GM23338 (cell line): ENCODE measurements around the gene PHOSPHO1. TPM values are rescaled to one million over a fixed set of nuclear protein-coding genes. Genes with fewer than 3 reads are reported as not detected.

Source experiments
- ATAC-seq: fragments of 200-7000 bp; cut with Tn5 transposase; 3 replicates; pipeline ENCODE4 v1.9.1; 2020
- DNase-seq: peaks from one replicate; pipeline ENCODE4 v3.0.0-alpha.2; 2015; ENCODE audit warnings: low spot score
- H2AFZ ChIP-seq: fragments of 200-600 bp; sonication (generic); 2 replicates; pipeline ENCODE4 v1.8.0; 2016; ENCODE audit warnings: antibody characterized with exemption, mild to moderate bottlenecking, moderate library complexity
- H3F3A ChIP-seq: fragments of 200-600 bp; sonication (generic); replicated peaks from 2 replicates; pipeline ENCODE4 v1.8.0; 2017; ENCODE audit warnings: antibody characterized with exemption, mixed run types, low read depth
- H3K27ac ChIP-seq: fragments of 200-600 bp; sonication (generic); 2 replicates; pipeline ENCODE4 v1.6.1; 2016; ENCODE audit warnings: low read depth
- H3K27me3 ChIP-seq: fragments of 200-600 bp; sonication (generic); 2 replicates; pipeline ENCODE4 v1.8.0; 2016; ENCODE audit warnings: mild to moderate bottlenecking, mixed run types, moderate library complexity; ENCODE audit not compliant: insufficient read depth
- H3K36me3 ChIP-seq: fragments of 200-600 bp; sonication (generic); 2 replicates; pipeline ENCODE4 v1.8.0; 2016; ENCODE audit warnings: mild to moderate bottlenecking; ENCODE audit not compliant: insufficient read depth
- H3K4me1 ChIP-seq: fragments of 200-600 bp; sonication (generic); 2 replicates; pipeline ENCODE4 v1.8.0; 2016; ENCODE audit warnings: mild to moderate bottlenecking, moderate library complexity; ENCODE audit not compliant: insufficient read depth
- H3K4me2 ChIP-seq: fragments of 200-600 bp; sonication (generic); 2 replicates; pipeline ENCODE4 v1.7.1; 2017; ENCODE audit warnings: mixed run types
- H3K4me3 ChIP-seq: fragments of 200-600 bp; sonication (generic); 2 replicates; pipeline ENCODE4 v1.6.1; 2016; ENCODE audit warnings: mixed run types
- H3K79me2 ChIP-seq: fragments of 200-600 bp; sonication (generic); replicated peaks from 2 replicates; pipeline ENCODE4 v1.8.0; 2017; ENCODE audit warnings: mild to moderate bottlenecking; ENCODE audit not compliant: insufficient read depth
- H3K9me2 ChIP-seq: fragments of 200-600 bp; sonication (generic); 2 replicates; pipeline ENCODE4 v1.8.0; 2017; ENCODE audit not compliant: insufficient read depth
- H4K20me1 ChIP-seq: fragments of 200-600 bp; sonication (generic); replicated peaks from 2 replicates; pipeline ENCODE4 v1.8.0; 2017; ENCODE audit warnings: mild to moderate bottlenecking; ENCODE audit not compliant: insufficient read depth
- H3K27ac Mint-ChIP-seq: 2 replicates; pipeline ENCODE4 v1.8.0; 2020; ENCODE audit warnings: inconsistent platforms, mild to moderate bottlenecking, moderate library complexity, mixed read lengths
- H3K27me3 Mint-ChIP-seq: 3 replicates; pipeline ENCODE4 v1.8.0; 2022; ENCODE audit warnings: low read depth, mild to moderate bottlenecking, moderate library complexity, mixed read lengths, inconsistent platforms; ENCODE audit not compliant: insufficient read depth, poor library complexity
- H3K36me3 Mint-ChIP-seq: 3 replicates; pipeline ENCODE4 v1.8.0; 2021; ENCODE audit warnings: low read depth, mild to moderate bottlenecking, inconsistent platforms, moderate library complexity, mixed read lengths
- H3K4me1 Mint-ChIP-seq: 3 replicates; pipeline ENCODE4 v1.8.0; 2020; ENCODE audit warnings: mild to moderate bottlenecking, inconsistent platforms, mixed read lengths
- H3K4me3 Mint-ChIP-seq: 3 replicates; pipeline ENCODE4 v1.8.0; 2021; ENCODE audit warnings: moderate library complexity, mild to moderate bottlenecking, inconsistent platforms, mixed read lengths
- H3K9me3 Mint-ChIP-seq: 3 replicates; pipeline ENCODE4 v1.8.0; 2020; ENCODE audit warnings: moderate library complexity, mild to moderate bottlenecking, inconsistent platforms, mixed read lengths
- CREB1 ChIP-seq: fragments of 250-450 bp; sonication (Bioruptor Pico); IDR thresholded peaks from 2 replicates; pipeline ENCODE4 v1.5.0; 2020; ENCODE audit warnings: low read depth, mild to moderate bottlenecking, moderate library complexity
- EZH2 ChIP-seq: fragments of 200-600 bp; sonication (generic); IDR thresholded peaks from one replicate; pipeline ENCODE4 v1.8.0; 2017; ENCODE audit warnings: antibody characterized with exemption, mild to moderate bottlenecking, low read depth; ENCODE audit not compliant: unreplicated experiment
- EZH2phosphoT487 ChIP-seq: fragments of 200-600 bp; sonication (generic); IDR thresholded peaks from one replicate; pipeline ENCODE4 v1.8.1; 2018; ENCODE audit warnings: antibody characterized with exemption; ENCODE audit not compliant: unreplicated experiment
- JUNB ChIP-seq: IDR thresholded peaks from one replicate; pipeline ENCODE4 v1.6.1; 2016; ENCODE audit warnings: antibody characterized with exemption; ENCODE audit not compliant: unreplicated experiment
- NANOG ChIP-seq: IDR thresholded peaks from 2 replicates; pipeline ENCODE4 v1.6.1; 2016; ENCODE audit warnings: antibody characterized with exemption, borderline replicate concordance
- POLR2AphosphoS5 ChIP-seq: IDR thresholded peaks from 2 replicates; pipeline ENCODE4 v1.6.1; 2016; ENCODE audit warnings: antibody characterized with exemption, low read depth
- STAT1 ChIP-seq: IDR thresholded peaks from one replicate; pipeline ENCODE4 v1.6.1; 2016; ENCODE audit warnings: antibody characterized with exemption; ENCODE audit not compliant: unreplicated experiment
- ZNF114 ChIP-seq: fragments of 250-450 bp; sonication (Bioruptor Pico); IDR thresholded peaks from 2 replicates; pipeline ENCODE4 v1.5.0; 2020; ENCODE audit warnings: mild to moderate bottlenecking, moderate library complexity
- ZNF331 ChIP-seq: fragments of 250-450 bp; sonication (Bioruptor Pico); IDR thresholded peaks from 2 replicates; pipeline ENCODE4 v1.5.0; 2020; ENCODE audit warnings: low read depth, mild to moderate bottlenecking, moderate library complexity
- polyA plus RNA-seq: library from polyadenylated mRNA; unstranded; fragments of >200 nt; fragmentation: Nextera tagmentation; extraction: Ambion mirVana; gene quantifications from 2 replicates; pipeline ENCODE4 v1.2.1, GENCODE V29; 2016
- total RNA-seq: library from RNA; depleted of rRNA; stranded (reverse); fragments of >200 nt; shearing (Covaris generic); gene quantifications from 2 replicates; pipeline ENCODE4 v1.2.3, GENCODE V29; 2014
- TF ChIP-seq, protein P1 (sequence below), 2 experiments: fragments of 200-600 bp in 1 of 2; sonication (generic) in 1 of 2; conservative IDR thresholded peaks; 2 replicates each; pipeline versions ENCODE4 v1.5.1 to v1.6.1; 2016 to 2017; ENCODE audit warnings: antibody characterized with exemption in 2 of 2, low read depth in 2 of 2, mild to moderate bottlenecking in 2 of 2, moderate library complexity in 1 of 2
- TF ChIP-seq, protein P2 (sequence below): IDR thresholded peaks from 2 replicates; pipeline ENCODE4 v1.6.1; 2016; ENCODE audit warnings: antibody characterized with exemption
- TF ChIP-seq, protein P3 (sequence below): fragments of 250-450 bp; sonication (Bioruptor Pico); IDR thresholded peaks from 2 replicates; pipeline ENCODE4 v1.5.0; 2020; ENCODE audit warnings: mild to moderate bottlenecking, moderate library complexity
- TF ChIP-seq, protein P4 (sequence below): IDR thresholded peaks from one replicate; pipeline ENCODE4 v1.6.1; 2018; ENCODE audit warnings: antibody characterized with exemption; ENCODE audit not compliant: unreplicated experiment

PHOSPHO1 gene
- total and polyA plus RNA-seq, 2 experiments from 2014 or later: 0.71 to 2.2 TPM

DNA sequence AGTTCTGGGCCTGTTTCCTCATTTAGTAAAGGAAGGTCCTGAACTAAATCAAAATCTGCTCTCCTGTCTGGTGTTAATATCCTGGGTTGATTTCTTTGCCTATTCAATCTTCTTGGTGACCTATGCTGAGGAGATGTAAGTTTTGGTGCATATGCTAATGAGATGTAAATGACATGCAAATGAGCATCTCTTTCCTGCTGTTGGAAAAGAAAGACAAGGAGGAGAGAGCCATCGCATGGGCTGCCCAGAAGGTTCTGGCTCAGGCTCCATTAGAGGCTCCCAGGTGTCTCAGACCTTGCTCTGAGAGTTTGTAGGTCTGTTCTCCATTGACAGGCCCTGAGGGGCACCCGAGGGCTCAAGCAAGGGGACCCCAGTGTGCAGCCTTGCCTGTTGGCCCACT, 16.7 kb downstream of the PHOSPHO1 start:
- Histone ChIP-seq H3K27ac (no peak overlapping the region), H3K4me3 (no peak overlapping the region), H3K36me3 (no peaks in the 10 kb centered on the region; the same call in 1 of the 2 replicates), H2AFZ (no peak overlapping the region), H4K20me1 (no peaks in the 10 kb centered on the region), H3K4me1 (peaks cover 41% of the 10 kb centered on the region), H3K27me3 (no peaks in the 10 kb centered on the region), H3K9me2 (no peaks in the 10 kb centered on the region; the same call in 1 of the 2 replicates), H3K4me2 (no peak overlapping the region), H3K79me2 (no peaks in the 10 kb centered on the region), H3F3A (no peaks in the 10 kb centered on the region)
- Mint-ChIP-seq H3K36me3 (peaks cover 4% of the 10 kb centered on the region; the same call in 1 of the 3 replicates), H3K9me3 (no peaks in the 10 kb centered on the region), H3K27me3 (peaks cover 27% of the 10 kb centered on the region), H3K4me1 (peaks cover 56% of the 10 kb centered on the region), H3K4me3 (no peak overlapping the region), H3K27ac (no peak overlapping the region)
- DNase-seq: no peak
- TF ChIP-seq ZNF114 (CRISPR knock-in tag) (no peak), EZH2phosphoT487 (no peak), NANOG (no peak), JUNB (no peak), CREB1 (CRISPR knock-in tag) (no peak), POLR2AphosphoS5 (no peak), ZNF331 (CRISPR knock-in tag) (no peak), EZH2 (no peak), STAT1 (no peak)
- TF ChIP-seq, protein P1, sequence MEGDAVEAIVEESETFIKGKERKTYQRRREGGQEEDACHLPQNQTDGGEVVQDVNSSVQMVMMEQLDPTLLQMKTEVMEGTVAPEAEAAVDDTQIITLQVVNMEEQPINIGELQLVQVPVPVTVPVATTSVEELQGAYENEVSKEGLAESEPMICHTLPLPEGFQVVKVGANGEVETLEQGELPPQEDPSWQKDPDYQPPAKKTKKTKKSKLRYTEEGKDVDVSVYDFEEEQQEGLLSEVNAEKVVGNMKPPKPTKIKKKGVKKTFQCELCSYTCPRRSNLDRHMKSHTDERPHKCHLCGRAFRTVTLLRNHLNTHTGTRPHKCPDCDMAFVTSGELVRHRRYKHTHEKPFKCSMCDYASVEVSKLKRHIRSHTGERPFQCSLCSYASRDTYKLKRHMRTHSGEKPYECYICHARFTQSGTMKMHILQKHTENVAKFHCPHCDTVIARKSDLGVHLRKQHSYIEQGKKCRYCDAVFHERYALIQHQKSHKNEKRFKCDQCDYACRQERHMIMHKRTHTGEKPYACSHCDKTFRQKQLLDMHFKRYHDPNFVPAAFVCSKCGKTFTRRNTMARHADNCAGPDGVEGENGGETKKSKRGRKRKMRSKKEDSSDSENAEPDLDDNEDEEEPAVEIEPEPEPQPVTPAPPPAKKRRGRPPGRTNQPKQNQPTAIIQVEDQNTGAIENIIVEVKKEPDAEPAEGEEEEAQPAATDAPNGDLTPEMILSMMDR (conservative IDR thresholded peaks at IDR 0.05; ENCODE audit: low read depth in 2 of 2): no peak
- TF ChIP-seq, protein P2, sequence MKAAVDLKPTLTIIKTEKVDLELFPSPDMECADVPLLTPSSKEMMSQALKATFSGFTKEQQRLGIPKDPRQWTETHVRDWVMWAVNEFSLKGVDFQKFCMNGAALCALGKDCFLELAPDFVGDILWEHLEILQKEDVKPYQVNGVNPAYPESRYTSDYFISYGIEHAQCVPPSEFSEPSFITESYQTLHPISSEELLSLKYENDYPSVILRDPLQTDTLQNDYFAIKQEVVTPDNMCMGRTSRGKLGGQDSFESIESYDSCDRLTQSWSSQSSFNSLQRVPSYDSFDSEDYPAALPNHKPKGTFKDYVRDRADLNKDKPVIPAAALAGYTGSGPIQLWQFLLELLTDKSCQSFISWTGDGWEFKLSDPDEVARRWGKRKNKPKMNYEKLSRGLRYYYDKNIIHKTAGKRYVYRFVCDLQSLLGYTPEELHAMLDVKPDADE: no peak
- TF ChIP-seq, protein P3, sequence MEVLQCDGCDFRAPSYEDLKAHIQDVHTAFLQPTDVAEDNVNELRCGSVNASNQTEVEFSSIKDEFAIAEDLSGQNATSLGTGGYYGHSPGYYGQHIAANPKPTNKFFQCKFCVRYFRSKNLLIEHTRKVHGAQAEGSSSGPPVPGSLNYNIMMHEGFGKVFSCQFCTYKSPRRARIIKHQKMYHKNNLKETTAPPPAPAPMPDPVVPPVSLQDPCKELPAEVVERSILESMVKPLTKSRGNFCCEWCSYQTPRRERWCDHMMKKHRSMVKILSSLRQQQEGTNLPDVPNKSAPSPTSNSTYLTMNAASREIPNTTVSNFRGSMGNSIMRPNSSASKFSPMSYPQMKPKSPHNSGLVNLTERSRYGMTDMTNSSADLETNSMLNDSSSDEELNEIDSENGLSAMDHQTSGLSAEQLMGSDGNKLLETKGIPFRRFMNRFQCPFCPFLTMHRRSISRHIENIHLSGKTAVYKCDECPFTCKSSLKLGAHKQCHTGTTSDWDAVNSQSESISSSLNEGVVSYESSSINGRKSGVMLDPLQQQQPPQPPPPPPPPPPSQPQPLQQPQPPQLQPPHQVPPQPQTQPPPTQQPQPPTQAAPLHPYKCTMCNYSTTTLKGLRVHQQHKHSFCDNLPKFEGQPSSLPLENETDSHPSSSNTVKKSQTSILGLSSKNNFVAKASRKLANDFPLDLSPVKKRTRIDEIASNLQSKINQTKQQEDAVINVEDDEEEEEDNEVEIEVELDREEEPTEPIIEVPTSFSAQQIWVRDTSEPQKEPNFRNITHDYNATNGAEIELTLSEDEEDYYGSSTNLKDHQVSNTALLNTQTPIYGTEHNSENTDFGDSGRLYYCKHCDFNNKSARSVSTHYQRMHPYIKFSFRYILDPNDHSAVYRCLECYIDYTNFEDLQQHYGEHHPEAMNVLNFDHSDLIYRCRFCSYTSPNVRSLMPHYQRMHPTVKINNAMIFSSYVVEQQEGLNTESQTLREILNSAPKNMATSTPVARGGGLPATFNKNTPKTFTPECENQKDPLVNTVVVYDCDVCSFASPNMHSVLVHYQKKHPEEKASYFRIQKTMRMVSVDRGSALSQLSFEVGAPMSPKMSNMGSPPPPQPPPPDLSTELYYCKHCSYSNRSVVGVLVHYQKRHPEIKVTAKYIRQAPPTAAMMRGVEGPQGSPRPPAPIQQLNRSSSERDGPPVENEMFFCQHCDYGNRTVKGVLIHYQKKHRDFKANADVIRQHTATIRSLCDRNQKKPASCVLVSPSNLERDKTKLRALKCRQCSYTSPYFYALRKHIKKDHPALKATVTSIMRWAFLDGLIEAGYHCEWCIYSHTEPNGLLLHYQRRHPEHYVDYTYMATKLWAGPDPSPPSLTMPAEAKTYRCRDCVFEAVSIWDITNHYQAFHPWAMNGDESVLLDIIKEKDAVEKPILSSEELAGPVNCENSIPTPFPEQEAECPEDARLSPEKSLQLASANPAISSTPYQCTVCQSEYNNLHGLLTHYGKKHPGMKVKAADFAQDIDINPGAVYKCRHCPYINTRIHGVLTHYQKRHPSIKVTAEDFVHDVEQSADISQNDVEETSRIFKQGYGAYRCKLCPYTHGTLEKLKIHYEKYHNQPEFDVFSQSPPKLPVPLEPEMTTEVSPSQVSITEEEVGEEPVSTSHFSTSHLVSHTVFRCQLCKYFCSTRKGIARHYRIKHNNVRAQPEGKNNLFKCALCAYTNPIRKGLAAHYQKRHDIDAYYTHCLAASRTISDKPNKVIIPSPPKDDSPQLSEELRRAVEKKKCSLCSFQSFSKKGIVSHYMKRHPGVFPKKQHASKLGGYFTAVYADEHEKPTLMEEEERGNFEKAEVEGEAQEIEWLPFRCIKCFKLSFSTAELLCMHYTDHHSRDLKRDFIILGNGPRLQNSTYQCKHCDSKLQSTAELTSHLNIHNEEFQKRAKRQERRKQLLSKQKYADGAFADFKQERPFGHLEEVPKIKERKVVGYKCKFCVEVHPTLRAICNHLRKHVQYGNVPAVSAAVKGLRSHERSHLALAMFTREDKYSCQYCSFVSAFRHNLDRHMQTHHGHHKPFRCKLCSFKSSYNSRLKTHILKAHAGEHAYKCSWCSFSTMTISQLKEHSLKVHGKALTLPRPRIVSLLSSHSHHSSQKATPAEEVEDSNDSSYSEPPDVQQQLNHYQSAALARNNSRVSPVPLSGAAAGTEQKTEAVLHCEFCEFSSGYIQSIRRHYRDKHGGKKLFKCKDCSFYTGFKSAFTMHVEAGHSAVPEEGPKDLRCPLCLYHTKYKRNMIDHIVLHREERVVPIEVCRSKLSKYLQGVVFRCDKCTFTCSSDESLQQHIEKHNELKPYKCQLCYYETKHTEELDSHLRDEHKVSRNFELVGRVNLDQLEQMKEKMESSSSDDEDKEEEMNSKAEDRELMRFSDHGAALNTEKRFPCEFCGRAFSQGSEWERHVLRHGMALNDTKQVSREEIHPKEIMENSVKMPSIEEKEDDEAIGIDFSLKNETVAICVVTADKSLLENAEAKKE (CRISPR knock-in tag): no peak
- TF ChIP-seq, protein P4, sequence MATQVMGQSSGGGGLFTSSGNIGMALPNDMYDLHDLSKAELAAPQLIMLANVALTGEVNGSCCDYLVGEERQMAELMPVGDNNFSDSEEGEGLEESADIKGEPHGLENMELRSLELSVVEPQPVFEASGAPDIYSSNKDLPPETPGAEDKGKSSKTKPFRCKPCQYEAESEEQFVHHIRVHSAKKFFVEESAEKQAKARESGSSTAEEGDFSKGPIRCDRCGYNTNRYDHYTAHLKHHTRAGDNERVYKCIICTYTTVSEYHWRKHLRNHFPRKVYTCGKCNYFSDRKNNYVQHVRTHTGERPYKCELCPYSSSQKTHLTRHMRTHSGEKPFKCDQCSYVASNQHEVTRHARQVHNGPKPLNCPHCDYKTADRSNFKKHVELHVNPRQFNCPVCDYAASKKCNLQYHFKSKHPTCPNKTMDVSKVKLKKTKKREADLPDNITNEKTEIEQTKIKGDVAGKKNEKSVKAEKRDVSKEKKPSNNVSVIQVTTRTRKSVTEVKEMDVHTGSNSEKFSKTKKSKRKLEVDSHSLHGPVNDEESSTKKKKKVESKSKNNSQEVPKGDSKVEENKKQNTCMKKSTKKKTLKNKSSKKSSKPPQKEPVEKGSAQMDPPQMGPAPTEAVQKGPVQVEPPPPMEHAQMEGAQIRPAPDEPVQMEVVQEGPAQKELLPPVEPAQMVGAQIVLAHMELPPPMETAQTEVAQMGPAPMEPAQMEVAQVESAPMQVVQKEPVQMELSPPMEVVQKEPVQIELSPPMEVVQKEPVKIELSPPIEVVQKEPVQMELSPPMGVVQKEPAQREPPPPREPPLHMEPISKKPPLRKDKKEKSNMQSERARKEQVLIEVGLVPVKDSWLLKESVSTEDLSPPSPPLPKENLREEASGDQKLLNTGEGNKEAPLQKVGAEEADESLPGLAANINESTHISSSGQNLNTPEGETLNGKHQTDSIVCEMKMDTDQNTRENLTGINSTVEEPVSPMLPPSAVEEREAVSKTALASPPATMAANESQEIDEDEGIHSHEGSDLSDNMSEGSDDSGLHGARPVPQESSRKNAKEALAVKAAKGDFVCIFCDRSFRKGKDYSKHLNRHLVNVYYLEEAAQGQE: no peak
- no peak for ATAC-seq
